Skeletal muscle satellite cell (primary cell): Measurements from ENCODE around the gene SSBP3.

Experiments
- H3K27me3 ChIP-seq: 2 replicates; pipeline ENCODE4 v1.7.0; 2013; ENCODE audit warnings: low read length; ENCODE audit not compliant: control insufficient read depth, insufficient read depth
- H3K36me3 ChIP-seq: 2 replicates; pipeline ENCODE4 v1.7.0; 2013; ENCODE audit warnings: mild to moderate bottlenecking, control low read depth, low read length; ENCODE audit not compliant: insufficient read depth
- H3K4me1 ChIP-seq: 2 replicates; pipeline ENCODE4 v1.7.0; 2013; ENCODE audit warnings: low read length; ENCODE audit not compliant: control insufficient read depth, insufficient read depth
- H3K4me2 ChIP-seq: 2 replicates; pipeline ENCODE4 v1.7.0; 2013; ENCODE audit warnings: mild to moderate bottlenecking, low read length
- H3K4me3 ChIP-seq: 2 replicates; pipeline ENCODE4 v1.7.0; 2013; ENCODE audit warnings: low read length
- H3K9ac ChIP-seq: 2 replicates; pipeline ENCODE4 v1.7.0; 2013; ENCODE audit warnings: mild to moderate bottlenecking, low read depth, low read length, moderate library complexity
- H3K9me3 ChIP-seq: replicated peaks from 2 replicates; pipeline ENCODE4 v1.7.0; 2013; ENCODE audit warnings: mild to moderate bottlenecking, control low read depth, low read length

SSBP3 gene

GRCh38 chr1:54342288-54342687 is 63.9 kb downstream of the SSBP3 start:
- H3K36me3 ChIP-seq, result peaks cover 4% of the 10 kb centered on the region
- no peaks in the 10 kb centered on the region for H3K4me1 ChIP-seq
- no peak overlapping the region for H3K9ac ChIP-seq
- no peak overlapping the region for H3K4me2 ChIP-seq
- H3K9me3 ChIP-seq, result no peaks in the 10 kb centered on the region
- no peaks in the 10 kb centered on the region for H3K27me3 ChIP-seq
- no peak overlapping the region for H3K4me3 ChIP-seq

DNA sequence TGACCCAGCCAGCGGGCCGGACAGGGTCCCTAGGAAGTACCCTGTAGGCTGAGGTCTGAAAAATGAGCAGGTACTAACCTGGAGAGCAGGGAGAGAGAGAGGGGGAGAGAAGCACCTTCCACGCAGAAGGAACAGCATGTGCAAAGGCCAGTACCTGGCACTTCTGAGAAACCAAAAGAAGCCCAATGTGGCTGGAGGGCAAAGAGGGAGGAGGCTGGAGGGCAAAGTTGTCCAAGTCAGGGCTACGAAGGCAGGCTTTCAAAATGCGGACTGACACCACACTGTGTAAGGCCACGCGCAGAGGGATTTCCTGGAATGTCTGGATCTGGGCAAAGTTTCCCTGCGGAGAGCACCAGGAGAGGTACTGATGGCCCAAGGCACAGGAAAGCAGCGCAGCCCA is 64.4 kb downstream of the SSBP3 start:
- Histone ChIP-seq H3K4me3 (no peak overlapping the region), H3K9ac (no peak overlapping the region), H3K9me3 (no peaks in the 10 kb centered on the region), H3K27me3 (no peaks in the 10 kb centered on the region), H3K4me2 (no peak overlapping the region), H3K4me1 (no peaks in the 10 kb centered on the region), H3K36me3 (peaks cover 4% of the 10 kb centered on the region)

GRCh38 chr1:54340878-54341277 is 65.3 kb downstream of the SSBP3 start:
- H3K36me3 ChIP-seq, result peaks cover 4% of the 10 kb centered on the region
- no peaks in the 10 kb centered on the region for H3K27me3 ChIP-seq
- no peak overlapping the region for H3K9ac ChIP-seq
- no peak overlapping the region for H3K4me3 ChIP-seq
- no peaks in the 10 kb centered on the region for H3K9me3 ChIP-seq
- H3K4me2 ChIP-seq, result no peak overlapping the region
- H3K4me1 ChIP-seq, result peaks cover 7% of the 10 kb centered on the region

DNA sequence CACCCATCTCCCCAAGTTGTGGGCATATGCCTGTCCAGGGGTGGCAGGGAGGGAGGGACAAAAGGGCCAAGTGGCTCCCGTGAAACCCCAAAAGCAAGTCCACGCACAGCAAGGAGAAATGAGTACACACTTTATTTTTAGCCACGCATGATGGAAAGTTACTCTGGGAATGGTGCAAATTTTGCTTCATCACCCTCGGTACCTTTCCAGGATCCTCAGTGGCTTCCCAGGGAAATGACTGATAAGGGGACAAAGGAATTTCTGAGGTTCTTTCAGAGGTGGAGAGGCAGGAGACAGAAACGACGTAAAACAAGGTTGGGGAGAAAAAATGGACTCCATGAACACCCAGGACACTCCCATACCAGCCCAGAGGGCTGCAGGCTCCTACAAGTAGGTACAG is 65.8 kb downstream of the SSBP3 start:
- no peaks in the 10 kb centered on the region for H3K27me3 ChIP-seq
- H3K4me1 ChIP-seq, result peaks cover 12% of the 10 kb centered on the region
- no peak overlapping the region for H3K4me3 ChIP-seq
- no peak overlapping the region for H3K9ac ChIP-seq
- peaks cover 4% of the 10 kb centered on the region for H3K36me3 ChIP-seq
- no peaks in the 10 kb centered on the region for H3K9me3 ChIP-seq
- H3K4me2 ChIP-seq, result no peak overlapping the region

DNA sequence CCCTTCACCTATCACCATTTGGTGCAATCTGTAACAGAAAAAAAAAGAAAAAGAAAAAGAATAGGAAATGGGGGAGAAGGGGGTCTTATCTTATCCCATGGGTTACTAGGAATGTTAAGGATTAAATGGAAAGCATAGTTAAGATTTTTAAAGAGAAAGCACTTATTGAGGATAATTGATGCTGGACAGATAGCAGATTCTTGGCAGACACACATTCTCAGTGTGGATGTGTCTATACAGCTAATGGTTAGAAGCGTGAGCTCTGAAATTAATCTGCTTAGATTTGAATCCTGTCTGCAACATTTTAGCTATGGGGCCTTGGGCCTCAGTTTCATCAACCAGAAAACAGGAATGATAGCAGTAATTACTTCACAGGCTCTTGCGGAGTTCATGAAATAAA is 67.1 kb downstream of the SSBP3 start:
- Histone ChIP-seq H3K9ac (no peak overlapping the region), H3K4me1 (peaks cover 24% of the 10 kb centered on the region)

DNA sequence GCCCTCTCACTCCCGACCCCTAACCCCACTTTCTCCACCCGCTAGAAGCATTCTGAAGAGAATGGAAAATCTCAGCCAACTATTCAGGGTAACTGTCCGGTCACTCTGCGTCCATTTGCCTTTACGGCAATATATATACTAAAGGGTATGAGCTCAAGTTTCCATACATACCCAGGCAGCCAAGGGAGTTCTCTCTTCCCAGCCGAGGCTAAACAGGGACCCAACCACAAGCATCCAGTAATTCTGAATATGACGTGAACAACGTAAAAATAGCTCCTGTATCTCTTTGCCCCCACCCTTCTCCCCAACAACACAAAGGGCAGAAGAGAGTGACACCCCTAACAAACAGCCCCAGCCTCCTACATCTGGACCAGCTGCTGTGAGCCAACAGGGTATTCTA is 67.7 kb downstream of the SSBP3 start:
- no peak overlapping the region for H3K4me2 ChIP-seq
- no peak overlapping the region for H3K4me3 ChIP-seq
- H3K27me3 ChIP-seq, result no peaks in the 10 kb centered on the region

More for the DNA sequence above, 67.1 kb downstream of the SSBP3 start:
- Histone ChIP-seq H3K9me3 (no peaks in the 10 kb centered on the region), H3K36me3 (no peaks in the 10 kb centered on the region), H3K27me3 (no peaks in the 10 kb centered on the region), H3K4me2 (no peak overlapping the region), H3K4me3 (no peak overlapping the region)

GRCh38 chr1:54337928-54338327 is 68.3 kb downstream of the SSBP3 start:
- Histone ChIP-seq H3K36me3 (no peaks in the 10 kb centered on the region), H3K9me3 (no peaks in the 10 kb centered on the region), H3K4me2 (no peak overlapping the region), H3K4me1 (peaks cover 24% of the 10 kb centered on the region), H3K27me3 (no peaks in the 10 kb centered on the region), H3K4me3 (no peak overlapping the region), H3K9ac (no peak overlapping the region)

More for the DNA sequence above, 67.7 kb downstream of the SSBP3 start:
- Histone ChIP-seq H3K9me3 (no peaks in the 10 kb centered on the region), H3K4me1 (peaks cover 24% of the 10 kb centered on the region), H3K9ac (no peak overlapping the region), H3K36me3 (no peaks in the 10 kb centered on the region)

DNA sequence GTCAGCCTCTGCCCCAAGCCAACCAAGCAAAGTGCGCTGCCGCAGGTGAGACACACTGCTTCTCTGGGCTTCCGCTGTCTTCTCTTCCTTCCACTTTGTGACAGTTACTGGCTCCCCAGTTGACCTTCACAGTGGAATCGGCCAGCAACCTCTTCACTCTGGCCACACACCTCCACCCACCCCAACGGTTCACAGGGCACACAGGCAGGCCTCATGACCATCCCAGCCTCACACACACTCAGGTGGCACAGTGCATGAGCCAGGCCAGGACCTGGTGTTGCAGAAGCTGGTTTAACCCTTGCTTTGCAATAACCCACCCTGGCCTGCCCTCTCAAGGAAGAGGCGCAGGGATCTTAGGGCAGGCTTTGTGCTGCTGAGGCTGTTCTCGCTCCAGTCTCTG is 69.2 kb downstream of the SSBP3 start:
- H3K4me2 ChIP-seq, result no peak overlapping the region
- peaks cover 28% of the 10 kb centered on the region for H3K4me1 ChIP-seq
- no peaks in the 10 kb centered on the region for H3K27me3 ChIP-seq
- H3K4me3 ChIP-seq, result no peak overlapping the region
- H3K36me3 ChIP-seq, result no peaks in the 10 kb centered on the region
- no peak overlapping the region for H3K9ac ChIP-seq
- no peaks in the 10 kb centered on the region for H3K9me3 ChIP-seq

- H3K27me3 ChIP-seq, result no peaks in the 10 kb centered on the region
- H3K36me3 ChIP-seq, result no peaks in the 10 kb centered on the region
- H3K4me2 ChIP-seq, result peak overlapping the region; percentile 83
- H3K9me3 ChIP-seq, result no peaks in the 10 kb centered on the region
- peaks cover 35% of the 10 kb centered on the region for H3K4me1 ChIP-seq
- H3K9ac ChIP-seq, result peak overlapping the region; percentile 82
- peak overlapping the region; percentile 65 for H3K4me3 ChIP-seq
Observed at GRCh38 chr1:54336116-54336515, 70.1 kb downstream of the SSBP3 start.

DNA sequence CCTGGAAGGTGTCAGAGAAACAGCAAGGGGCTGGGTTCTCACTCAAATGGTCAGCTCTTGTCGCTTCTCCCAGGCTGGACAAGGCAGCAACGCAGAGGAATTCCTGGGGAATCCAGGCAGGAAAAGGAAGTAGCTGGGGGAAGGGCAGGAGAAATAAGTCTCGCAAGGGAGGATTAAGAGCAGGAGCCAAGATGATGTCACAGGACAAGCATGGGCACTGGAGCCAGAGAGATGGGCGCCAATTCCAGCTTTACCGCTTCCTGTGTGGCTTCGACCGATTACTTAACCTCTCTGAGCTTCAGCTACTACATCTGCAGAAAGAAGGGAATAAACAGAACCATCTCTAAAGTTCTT is 70.5 kb downstream of the SSBP3 start:
- H3K4me1 ChIP-seq, result peaks cover 36% of the 10 kb centered on the region
- H3K36me3 ChIP-seq, result no peaks in the 10 kb centered on the region
- no peaks in the 10 kb centered on the region for H3K27me3 ChIP-seq
- no peaks in the 10 kb centered on the region for H3K9me3 ChIP-seq
- H3K9ac ChIP-seq, result peak overlapping the region; percentile 82
- peak overlapping the region; percentile 65 for H3K4me3 ChIP-seq
- H3K4me2 ChIP-seq, result peak overlapping the region; percentile 83

- H3K27me3 ChIP-seq, result no peaks in the 10 kb centered on the region
- H3K4me1 ChIP-seq, result peaks cover 36% of the 10 kb centered on the region
- H3K9ac ChIP-seq, result peak overlapping the region; percentile 82
- H3K36me3 ChIP-seq, result no peaks in the 10 kb centered on the region
- H3K9me3 ChIP-seq, result no peaks in the 10 kb centered on the region
- H3K4me3 ChIP-seq, result peak overlapping the region; percentile 65
- peak overlapping the region; percentile 83 for H3K4me2 ChIP-seq
Observed at GRCh38 chr1:54335011-54335754, 71.0 kb downstream of the SSBP3 start.
